Endothelial cell of umbilical vein (primary cell): ENCODE results near the gene TAMALIN. TPM values are rescaled to one million over a fixed set of nuclear protein-coding genes. Genes with fewer than 3 reads are reported as not detected.

ENCODE experiments used
- BruUV-seq: library from RNA; stranded (reverse); fragments of 400-500 nt; replicated peaks from 2 replicates; lab custom pipeline; 2021; lab: Mats Ljungman, UMichigan
- CTCF ChIA-PET: fragments of 300-600, 350-600 bp; sonication (Branson Sonifier 250); formaldehyde crosslinking; loops from one replicate; lab custom pipeline; 2021; ENCODE audit warnings: antibody characterized with exemption, inconsistent platforms; lab: Charles Lee
- POLR2A ChIA-PET: fragments of 300-600, 350-600 bp; sonication (Branson Sonifier 250); formaldehyde crosslinking; loops from one replicate; lab custom pipeline; 2021; ENCODE audit warnings: antibody characterized with exemption, inconsistent platforms; lab: Charles Lee
- DNase-seq: peaks from one replicate; pipeline ENCODE4 v3.0.0-alpha.2; 2011; ENCODE audit warnings: low read depth, low spot score
- FAIRE-seq: peaks from 2 replicates; lab custom pipeline; 2011; peaks lifted over from hg19 to GRCh38; lab: Jason Lieb, UNC
- H2AFZ ChIP-seq: 2 replicates; pipeline ENCODE4 v1.6.0; 2012; ENCODE audit warnings: low read depth, low read length, control low read depth, inconsistent platforms
- H3K27ac ChIP-seq: 2 replicates; pipeline ENCODE4 v1.5.1; 2011; ENCODE audit warnings: low read depth, mild to moderate bottlenecking, control low read depth, low read length, moderate library complexity; ENCODE audit not compliant: insufficient read depth
- H3K27me3 ChIP-seq, 2 experiments: 2 replicates each; pipeline versions ENCODE4 v1.6.0 to v1.6.1; 2011; ENCODE audit warnings: low read length in 2 of 2, mixed read lengths in 1 of 2; ENCODE audit not compliant: control insufficient read depth in 2 of 2, insufficient read depth in 2 of 2
- H3K36me3 ChIP-seq, 2 experiments: 2 replicates in 1 of 2; 3 replicates in 1 of 2; pipeline ENCODE4 v1.5.1; 2011; ENCODE audit warnings: low read length in 2 of 2, mild to moderate bottlenecking in 1 of 2, moderate library complexity in 1 of 2; ENCODE audit not compliant: control insufficient read depth in 2 of 2, insufficient read depth in 2 of 2; ENCODE audit errors: extremely low read depth in 1 of 2
- H3K4me1 ChIP-seq: 3 replicates; pipeline ENCODE4 v1.5.1; 2011; ENCODE audit warnings: mild to moderate bottlenecking, low read length; ENCODE audit not compliant: control insufficient read depth, insufficient read depth; ENCODE audit errors: extremely low read depth
- H3K4me2 ChIP-seq: 2 replicates; pipeline ENCODE4 v1.6.1; 2011; ENCODE audit warnings: low read length, control low read depth, mixed read lengths; ENCODE audit not compliant: insufficient read depth
- H3K4me3 ChIP-seq, 3 experiments: fragments of 200-600 bp in 1 of 3; sonication (generic), shearing (Covaris generic) in 1 of 3; replicated peaks in 1 of 3; 2 replicates each; pipeline ENCODE4 v1.5.1; 2011 to 2016; ENCODE audit warnings: control low read depth in 3 of 3, low read length in 3 of 3, mild to moderate bottlenecking in 2 of 3, inconsistent platforms in 1 of 3, low read depth in 1 of 3, moderate library complexity in 1 of 3; ENCODE audit not compliant: insufficient read depth in 1 of 3
- H3K79me2 ChIP-seq: 2 replicates; pipeline ENCODE4 v1.6.0; 2012; ENCODE audit warnings: low read length, inconsistent platforms; ENCODE audit not compliant: control insufficient read depth, insufficient read depth
- H3K9ac ChIP-seq: replicated peaks from 2 replicates; pipeline ENCODE3; 2011; ENCODE audit warnings: low read length, control low read depth; ENCODE audit not compliant: insufficient read depth; ENCODE audit errors: extremely low read depth
- H3K9me1 ChIP-seq: replicated peaks from 3 replicates; pipeline ENCODE4 v1.6.0; 2011; ENCODE audit warnings: mild to moderate bottlenecking, low read length; ENCODE audit not compliant: control insufficient read depth, insufficient read depth; ENCODE audit errors: extremely low read depth
- H3K9me3 ChIP-seq: replicated peaks from 2 replicates; pipeline ENCODE4 v1.5.1; 2012; ENCODE audit warnings: low read length, inconsistent platforms; ENCODE audit not compliant: control insufficient read depth, insufficient read depth
- H4K20me1 ChIP-seq: replicated peaks from 2 replicates; pipeline ENCODE3; 2011; ENCODE audit warnings: mild to moderate bottlenecking, low read length; ENCODE audit not compliant: control insufficient read depth, insufficient read depth; ENCODE audit errors: extremely low read depth
- GATA2 ChIP-seq: IDR thresholded peaks from 2 replicates; pipeline ENCODE4 v1.7.0; 2011; ENCODE audit warnings: low read depth, mild to moderate bottlenecking, moderate library complexity, mixed read lengths, low read length; ENCODE audit not compliant: insufficient read length, insufficient read depth
- MYC ChIP-seq: IDR thresholded peaks from one replicate; pipeline ENCODE4 v1.6.1; 2011; ENCODE audit warnings: mild to moderate bottlenecking, low read depth, low read length
- POLR2A ChIP-seq: IDR thresholded peaks from 2 replicates; pipeline ENCODE4 v1.6.1; 2012; ENCODE audit warnings: low read depth, mild to moderate bottlenecking, control low read depth, low read length
- POLR2AphosphoS5 ChIP-seq: IDR thresholded peaks from 2 replicates; pipeline ENCODE4 v1.6.1; 2012; ENCODE audit warnings: low read depth, mild to moderate bottlenecking, control low read depth, low read length, moderate library complexity; ENCODE audit not compliant: insufficient read depth
- dilution Hi-C: fragments of 300-500 bp; cut with MboI; formaldehyde crosslinking; loops from one replicate; pipeline ENCODE4 v1.15.0; 2019; ENCODE audit warnings: low sequenced_read_pairs; ENCODE audit not compliant: extremely low pct_ligation_motif_present
- intact Hi-C: fragments of 100-400 bp; cut with micrococcal nuclease; formaldehyde crosslinking; loops from one replicate; pipeline ENCODE4 v1.10.0; 2022
- polyA plus RNA-seq, 4 experiments: library from polyadenylated mRNA; depleted of rRNA in 3 of 4; stranded (reverse) in 3 of 4; unstranded in 1 of 4; fragments of >200 nt; gene quantifications; 2 replicates each; pipeline versions ENCODE4 v1.2.1 to v1.2.3, GENCODE V29; 2011 to 2012; ENCODE audit warnings: missing spikeins in 1 of 4
- total RNA-seq: library from RNA; stranded (reverse); gene quantifications from 2 replicates; pipeline ENCODE4 v1.2.3, GENCODE V29; 2021
- TF ChIP-seq, protein P1 (sequence below): IDR thresholded peaks from 2 replicates; pipeline ENCODE4 v1.6.1; 2011; ENCODE audit not compliant: insufficient read depth, insufficient read length

The TAMALIN gene
- total and polyA plus RNA-seq, 2 donors (not counting 3 experiments of a cell fraction or from before 2014, with no cell fraction given): 53.3 to 87.5 TPM

DNA sequence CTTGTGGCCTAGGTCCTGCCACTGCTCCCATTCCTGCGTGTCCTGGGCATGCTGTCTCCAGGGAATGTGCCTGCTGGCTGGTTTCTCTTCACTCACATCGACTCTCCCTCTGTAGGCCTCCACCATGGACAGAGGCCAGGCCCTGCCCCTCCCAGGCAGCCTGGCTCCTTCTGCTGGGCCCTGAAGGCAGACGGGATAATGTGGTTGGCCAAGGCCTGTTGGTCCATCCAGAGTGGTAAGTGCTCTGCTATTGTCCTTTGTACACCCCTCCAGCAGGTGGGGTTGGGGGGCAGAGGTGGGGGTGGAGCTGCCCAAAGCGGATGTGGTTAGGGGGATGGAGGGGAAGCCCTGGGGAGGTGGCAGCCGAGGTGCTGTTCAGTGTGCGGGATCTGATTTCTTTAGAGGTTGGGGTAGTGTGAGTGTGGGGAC lies 35.0 kb downstream of the TAMALIN start:
- ChIA-PET POLR2A (no interaction called here), CTCF (interaction anchor here (0.8 to 8.7 kb wide), 3 partner anchors 10 to 41 kb away, joined by 3 to 67 read pairs (median 3); partner anchors contain the start of gene NR4A1)
- no TSS peak for BruUV-seq
- Histone ChIP-seq H3K4me1 (peaks cover 33% of the 10 kb centered on the region), H3K4me3 (no peak overlapping the region), H3K9me1 (no peaks in the 10 kb centered on the region), H3K9ac (no peak overlapping the region), H3K9me3 (no peaks in the 10 kb centered on the region), H4K20me1 (no peaks in the 10 kb centered on the region), H3K36me3 (no peaks in the 10 kb centered on the region), H3K4me2 (no peak overlapping the region), H3K79me2 (no peaks in the 10 kb centered on the region), H3K27me3 (no peaks in the 10 kb centered on the region), H3K27ac (no peak overlapping the region), H2AFZ (no peak overlapping the region)
- DNase-seq (no peak), FAIRE-seq (no peak)
- dilution Hi-C loops (no loop called here), intact Hi-C loops (no loop called here)
- TF ChIP-seq POLR2AphosphoS5: no peak

DNA sequence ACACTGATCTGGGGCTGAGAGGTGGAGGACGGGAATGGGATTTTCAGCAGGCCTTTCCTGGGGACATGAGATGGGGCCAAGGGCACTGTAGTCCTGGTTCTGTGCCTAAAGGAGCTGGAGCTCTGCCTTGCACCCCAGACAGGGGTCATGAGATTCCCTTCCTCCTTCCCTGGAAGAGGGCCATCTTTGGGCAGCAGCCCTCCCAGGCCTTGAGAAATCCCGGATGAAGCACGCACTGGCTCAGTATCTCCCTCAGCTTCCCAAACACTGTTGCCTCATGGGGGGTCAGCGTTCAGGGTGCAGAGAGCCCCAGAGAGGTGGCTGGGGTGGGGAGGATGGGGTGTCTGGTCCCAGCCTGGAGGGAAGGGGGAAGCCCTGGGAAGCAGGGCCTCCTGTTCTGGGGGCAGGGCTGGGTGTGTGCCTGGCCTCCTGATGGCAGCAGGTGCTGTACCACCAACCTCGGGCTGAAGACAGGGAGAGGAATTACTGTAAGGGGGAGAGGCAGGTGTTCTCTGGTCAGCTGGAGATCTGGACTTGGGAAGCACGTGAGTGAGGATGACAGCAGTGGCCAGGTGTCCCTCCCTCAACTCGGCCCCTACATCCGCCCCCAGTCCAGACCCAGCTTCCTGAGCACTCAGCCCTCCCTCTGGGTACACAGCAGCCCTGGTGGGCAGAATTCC lies 36.1 kb downstream of the TAMALIN start:
- ChIA-PET CTCF (interaction anchor here (0.6 to 8.7 kb wide), 5 partner anchors 8 to 77 kb away, joined by 3 to 67 read pairs (median 7); partner anchors contain the start of genes ATG101 and NR4A1), POLR2A (no interaction called here)
- no TSS peak for BruUV-seq
- Histone ChIP-seq H3K36me3 (no peaks in the 10 kb centered on the region), H4K20me1 (no peaks in the 10 kb centered on the region), H3K27me3 (no peaks in the 10 kb centered on the region), H3K9me1 (no peaks in the 10 kb centered on the region), H3K4me2 (no peak overlapping the region), H3K4me3 (no peak overlapping the region), H3K9ac (no peak overlapping the region), H3K9me3 (no peaks in the 10 kb centered on the region), H2AFZ (no peak overlapping the region), H3K27ac (no peak overlapping the region), H3K4me1 (peaks cover 29% of the 10 kb centered on the region), H3K79me2 (no peaks in the 10 kb centered on the region)
- intact Hi-C loops (no loop called here), dilution Hi-C loops (no loop called here)
- no peak for DNase-seq
- FAIRE-seq: no peak
- TF ChIP-seq POLR2A (no peak), MYC (no peak), GATA2 (no peak)
- TF ChIP-seq, protein P1, sequence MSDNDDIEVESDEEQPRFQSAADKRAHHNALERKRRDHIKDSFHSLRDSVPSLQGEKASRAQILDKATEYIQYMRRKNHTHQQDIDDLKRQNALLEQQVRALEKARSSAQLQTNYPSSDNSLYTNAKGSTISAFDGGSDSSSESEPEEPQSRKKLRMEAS: no peak
